Epithelial cell of proximal tubule (primary cell): ENCODE data around the gene TMEM185B. TPM values are rescaled to one million over a fixed set of nuclear protein-coding genes. Genes with fewer than 3 reads are reported as not detected.
"Not testable (repeated sequence)": the region's sequence is repeated elsewhere in the genome, so short reads cannot be mapped to it uniquely, and the experiment has no call there.

ENCODE experiments used
- DNase-seq: peaks from one replicate; pipeline ENCODE4 v3.0.0-alpha.2; 2011; ENCODE audit warnings: low read depth
- H3K4me3 ChIP-seq: 2 replicates; pipeline ENCODE4 v1.5.1; 2011; ENCODE audit warnings: low read depth, mild to moderate bottlenecking, low read length
- CTCF ChIP-seq: conservative IDR thresholded peaks from 2 replicates; pipeline ENCODE4 v1.5.1; 2012; ENCODE audit warnings: low read depth, mild to moderate bottlenecking, low read length
- total RNA-seq: library from RNA; depleted of rRNA; stranded (reverse); fragments of >200 nt; gene quantifications from 2 replicates; pipeline ENCODE4 v1.2.3, GENCODE V29; 2015

TMEM185B gene
- total RNA-seq, 1 donor from 2014 or later: 32.6 TPM

- TF ChIP-seq CTCF: no peak
Observed at GRCh38 chr2:120262761-120263428, 39.7 kb upstream of the TMEM185B start.

GRCh38 chr2:120262150-120262549 lies 39.0 kb upstream of the TMEM185B start:
- H3K4me3 ChIP-seq: no peak overlapping the region
- no peak for DNase-seq

More at GRCh38 chr2:120262761-120263428, 39.7 kb upstream of the TMEM185B start:
- no peak for DNase-seq
- H3K4me3 ChIP-seq: no peak overlapping the region

GRCh38 chr2:120261387-120262006 lies 38.3 kb upstream of the TMEM185B start:
- TF ChIP-seq CTCF: no peak
- no peak for DNase-seq
- no peak overlapping the region for H3K4me3 ChIP-seq

More at GRCh38 chr2:120262150-120262549, 39.0 kb upstream of the TMEM185B start:
- no peak for TF ChIP-seq CTCF

GRCh38 chr2:120260736-120261135 lies 37.5 kb upstream of the TMEM185B start:
- no peak overlapping the region for H3K4me3 ChIP-seq
- no peak for DNase-seq
- no peak for TF ChIP-seq CTCF

GRCh38 chr2:120259939-120260338 lies 36.7 kb upstream of the TMEM185B start:
- H3K4me3 ChIP-seq, DNase-seq: not testable (repeated sequence)

GRCh38 chr2:120258196-120258595 lies 35.0 kb upstream of the TMEM185B start:
- DNase-seq: no peak
- TF ChIP-seq CTCF: no peak
- H3K4me3 ChIP-seq: peak overlapping the region; percentile 13

- DNase-seq: no peak
- H3K4me3 ChIP-seq: no peak overlapping the region
- TF ChIP-seq CTCF: no peak
Observed at GRCh38 chr2:120257522-120257921, 34.3 kb upstream of the TMEM185B start.
